GM19468 (cell line): Measurements from ENCODE around the gene PCDHB14.
"Not testable (repeated sequence)": the region's sequence is repeated elsewhere in the genome, so short reads cannot be mapped to it uniquely, and the experiment has no call there.

Experiments used
- ATAC-seq: cut with Tn5 transposase; IDR thresholded peaks from one replicate; pipeline ENCODE4 v1.9.1; 2021; ENCODE audit warnings: mild to moderate bottlenecking, moderate library complexity, moderate number of reproducible peaks; ENCODE audit not compliant: unreplicated experiment; ENCODE audit errors: extremely low read depth

Gene PCDHB14

GRCh38 chr5:141208478-141208877 is 14.7 kb upstream of the PCDHB14 start, which contains the start of gene PCDHB12:
TSS of gene PCDHB12 (plus strand) at chr5:141208719. CDS start at chr5:141208908, 189 bp downstream.
- ATAC-seq = no peak

DNA sequence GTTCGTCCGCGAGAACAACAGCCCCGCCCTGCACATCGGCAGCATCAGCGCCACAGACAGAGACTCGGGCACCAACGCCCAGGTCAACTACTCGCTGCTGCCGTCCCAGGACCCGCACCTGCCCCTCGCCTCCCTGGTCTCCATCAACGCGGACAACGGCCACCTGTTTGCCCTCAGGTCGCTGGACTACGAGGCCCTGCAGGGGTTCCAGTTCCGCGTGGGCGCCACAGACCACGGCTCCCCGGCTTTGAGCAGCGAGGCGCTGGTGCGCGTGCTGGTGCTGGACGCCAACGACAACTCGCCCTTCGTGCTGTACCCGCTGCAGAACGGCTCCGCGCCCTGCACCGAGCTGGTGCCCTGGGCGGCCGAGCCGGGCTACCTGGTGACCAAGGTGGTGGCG is 12.9 kb upstream of the PCDHB14 start:
- not testable (repeated sequence) for ATAC-seq

DNA sequence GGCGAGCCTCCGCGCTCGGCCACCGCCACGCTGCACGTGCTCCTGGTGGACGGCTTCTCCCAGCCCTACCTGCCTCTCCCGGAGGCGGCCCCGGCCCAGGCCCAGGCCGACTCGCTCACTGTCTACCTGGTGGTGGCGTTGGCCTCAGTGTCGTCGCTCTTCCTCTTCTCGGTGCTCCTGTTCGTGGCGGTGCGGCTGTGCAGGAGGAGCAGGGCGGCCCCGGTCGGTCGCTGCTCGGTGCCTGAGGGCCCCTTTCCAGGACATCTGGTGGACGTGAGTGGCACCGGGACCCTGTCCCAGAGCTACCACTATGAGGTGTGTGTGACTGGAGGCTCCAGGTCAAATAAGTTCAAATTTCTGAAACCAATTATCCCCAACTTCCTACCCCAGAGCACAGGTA is 12.3 kb upstream of the PCDHB14 start:
- not testable (repeated sequence) for ATAC-seq

DNA sequence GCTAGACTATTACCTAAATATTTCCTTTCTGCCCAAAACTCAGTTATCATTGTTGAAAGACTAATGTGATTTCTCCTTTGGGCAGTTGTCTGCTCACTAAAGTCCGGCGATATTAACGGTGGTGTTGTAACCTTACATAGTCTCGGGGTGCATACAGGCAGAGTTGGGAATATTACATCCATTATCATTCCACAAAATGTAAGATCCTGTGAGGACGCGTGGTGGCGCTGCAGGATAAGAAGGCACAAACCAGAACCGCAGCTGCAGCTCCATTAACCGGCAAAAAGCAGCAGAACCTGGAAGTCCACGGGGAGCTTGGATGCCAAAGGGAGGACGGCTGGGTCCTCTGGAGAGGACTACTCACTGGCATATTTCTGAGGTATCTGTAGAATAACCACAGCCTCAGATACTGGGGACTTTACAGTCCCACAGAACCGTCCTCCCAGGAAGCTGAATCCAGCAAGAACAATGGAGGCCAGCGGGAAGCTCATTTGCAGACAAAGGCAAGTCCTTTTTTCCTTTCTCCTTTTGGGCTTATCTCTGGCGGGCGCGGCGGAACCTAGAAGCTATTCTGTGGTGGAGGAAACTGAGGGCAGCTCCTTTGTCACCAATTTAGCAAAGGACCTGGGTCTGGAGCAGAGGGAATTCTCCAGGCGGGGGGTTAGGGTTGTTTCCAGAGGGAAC is 9.3 kb upstream of the PCDHB14 start, which contains the start of gene PCDHB13:
PCDHB13 (plus strand) TSS at position 264 of the 684 bp plus-strand sequence; CDS start at position 469, 205 bp downstream.
- ATAC-seq = not testable (repeated sequence)

DNA sequence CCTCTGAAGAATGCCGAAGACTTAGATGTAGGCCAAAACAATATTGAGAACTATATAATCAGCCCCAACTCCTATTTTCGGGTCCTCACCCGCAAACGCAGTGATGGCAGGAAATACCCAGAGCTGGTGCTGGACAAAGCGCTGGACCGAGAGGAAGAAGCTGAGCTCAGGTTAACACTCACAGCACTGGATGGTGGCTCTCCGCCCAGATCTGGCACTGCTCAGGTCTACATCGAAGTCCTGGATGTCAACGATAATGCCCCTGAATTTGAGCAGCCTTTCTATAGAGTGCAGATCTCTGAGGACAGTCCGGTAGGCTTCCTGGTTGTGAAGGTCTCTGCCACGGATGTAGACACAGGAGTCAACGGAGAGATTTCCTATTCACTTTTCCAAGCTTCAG is 8.6 kb upstream of the PCDHB14 start:
- ATAC-seq = not testable (repeated sequence)

DNA sequence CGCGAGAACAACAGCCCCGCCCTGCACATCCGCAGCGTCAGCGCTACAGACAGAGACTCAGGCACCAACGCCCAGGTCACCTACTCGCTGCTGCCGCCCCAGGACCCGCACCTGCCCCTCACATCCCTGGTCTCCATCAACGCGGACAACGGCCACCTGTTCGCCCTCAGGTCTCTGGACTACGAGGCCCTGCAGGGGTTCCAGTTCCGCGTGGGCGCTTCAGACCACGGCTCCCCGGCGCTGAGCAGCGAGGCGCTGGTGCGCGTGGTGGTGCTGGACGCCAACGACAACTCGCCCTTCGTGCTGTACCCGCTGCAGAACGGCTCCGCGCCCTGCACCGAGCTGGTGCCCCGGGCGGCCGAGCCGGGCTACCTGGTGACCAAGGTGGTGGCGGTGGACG is 7.6 kb upstream of the PCDHB14 start:
- ATAC-seq = not testable (repeated sequence)

- ATAC-seq = not testable (repeated sequence)
These were observed 7.1 kb upstream of the PCDHB14 start for GRCh38 chr5:141216035-141216434.

DNA sequence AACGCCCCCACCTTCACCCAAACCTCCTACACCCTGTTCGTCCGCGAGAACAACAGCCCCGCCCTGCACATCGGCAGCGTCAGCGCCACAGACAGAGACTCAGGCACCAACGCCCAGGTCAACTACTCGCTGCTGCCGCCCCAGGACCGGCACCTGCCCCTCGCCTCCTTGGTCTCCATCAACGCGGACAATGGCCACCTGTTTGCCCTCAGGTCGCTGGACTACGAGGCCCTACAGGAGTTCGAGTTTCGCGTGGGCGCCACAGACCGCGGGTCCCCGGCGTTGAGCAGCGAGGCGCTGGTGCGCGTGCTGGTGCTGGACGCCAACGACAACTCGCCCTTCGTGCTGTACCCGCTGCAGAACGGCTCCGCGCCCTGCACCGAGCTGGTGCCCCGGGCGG is 1.7 kb downstream of the PCDHB14 start:
- ATAC-seq = not testable (repeated sequence)

DNA sequence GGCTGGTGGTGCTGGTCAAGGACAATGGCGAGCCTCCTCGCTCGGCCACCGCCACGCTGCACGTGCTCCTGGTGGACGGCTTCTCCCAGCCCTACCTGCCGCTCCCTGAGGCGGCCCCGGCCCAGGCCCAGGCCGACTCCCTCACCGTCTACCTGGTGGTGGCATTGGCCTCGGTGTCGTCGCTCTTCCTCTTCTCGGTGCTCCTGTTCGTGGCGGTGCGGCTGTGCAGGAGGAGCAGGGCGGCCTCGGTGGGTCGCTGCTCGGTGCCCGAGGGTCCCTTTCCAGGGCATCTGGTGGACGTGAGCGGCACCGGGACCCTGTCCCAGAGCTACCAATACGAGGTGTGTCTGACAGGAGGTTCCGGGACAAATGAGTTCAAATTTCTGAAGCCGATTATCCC is 2.3 kb downstream of the PCDHB14 start:
- ATAC-seq = not testable (repeated sequence)

- no peak for ATAC-seq
These were observed 11.0 kb downstream of the PCDHB14 start for GRCh38 chr5:141234109-141234667.

DNA sequence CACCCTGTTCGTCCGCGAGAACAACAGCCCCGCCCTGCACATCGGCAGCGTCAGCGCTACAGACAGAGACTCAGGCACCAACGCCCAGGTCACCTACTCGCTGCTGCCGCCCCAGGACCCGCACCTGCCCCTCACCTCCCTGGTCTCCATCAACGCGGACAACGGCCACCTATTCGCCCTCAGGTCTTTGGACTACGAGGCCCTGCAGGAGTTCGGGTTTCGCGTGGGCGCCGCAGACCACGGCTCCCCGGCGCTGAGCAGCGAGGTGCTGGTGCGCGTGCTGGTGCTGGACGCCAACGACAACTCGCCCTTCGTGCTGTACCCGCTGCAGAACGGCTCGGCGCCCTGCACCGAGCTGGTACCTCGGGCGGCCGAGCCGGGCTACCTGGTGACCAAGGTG is 12.8 kb downstream of the PCDHB14 start:
- ATAC-seq = not testable (repeated sequence)

DNA sequence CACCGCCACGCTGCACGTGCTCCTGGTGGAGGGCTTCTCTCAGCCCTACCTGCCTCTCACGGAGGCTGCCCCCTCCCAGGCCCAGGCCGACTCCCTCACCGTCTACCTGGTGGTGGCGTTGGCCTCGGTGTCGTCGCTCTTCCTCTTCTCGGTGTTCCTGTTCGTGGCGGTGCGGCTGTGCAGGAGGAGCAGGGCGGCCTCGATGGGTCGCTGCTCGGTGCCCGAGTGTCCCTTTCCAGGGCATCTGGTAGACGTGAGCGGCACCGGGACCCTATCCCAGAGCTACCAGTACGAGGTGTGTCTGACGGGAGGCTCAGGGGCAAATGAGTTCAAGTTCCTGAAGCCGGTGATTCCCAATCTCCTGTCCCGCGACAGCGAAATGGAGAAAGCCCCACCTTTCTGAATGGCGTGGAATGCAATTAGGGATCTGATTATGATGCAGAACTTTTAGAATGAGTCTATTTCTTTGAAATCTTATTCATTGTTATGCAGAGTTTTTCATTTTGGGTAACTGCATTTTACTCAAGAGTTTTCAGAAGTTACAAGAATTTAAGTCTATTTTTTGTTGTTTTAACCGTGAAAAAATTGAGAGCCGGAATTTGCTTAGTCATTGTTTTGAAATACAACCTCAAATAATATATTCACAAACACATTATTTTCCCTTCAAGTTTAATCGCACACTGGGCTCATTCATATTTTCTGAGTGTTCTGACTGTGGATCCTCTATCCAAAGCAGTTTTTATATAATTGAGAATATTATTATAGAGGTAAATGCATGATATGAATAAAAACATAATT is 13.6 kb downstream of the PCDHB14 start:
- no peak for ATAC-seq

- ATAC-seq = no peak
These were observed 18.4 kb downstream of the PCDHB14 start for GRCh38 chr5:141241496-141241895.

- no peak for ATAC-seq
These were observed 22.1 kb downstream of the PCDHB14 start, which contains the start of gene PCDHB15 for GRCh38 chr5:141245250-141245717. TSS of gene PCDHB15 (plus strand) at chr5:141245395. CDS start at chr5:141245579, 184 bp downstream.

DNA sequence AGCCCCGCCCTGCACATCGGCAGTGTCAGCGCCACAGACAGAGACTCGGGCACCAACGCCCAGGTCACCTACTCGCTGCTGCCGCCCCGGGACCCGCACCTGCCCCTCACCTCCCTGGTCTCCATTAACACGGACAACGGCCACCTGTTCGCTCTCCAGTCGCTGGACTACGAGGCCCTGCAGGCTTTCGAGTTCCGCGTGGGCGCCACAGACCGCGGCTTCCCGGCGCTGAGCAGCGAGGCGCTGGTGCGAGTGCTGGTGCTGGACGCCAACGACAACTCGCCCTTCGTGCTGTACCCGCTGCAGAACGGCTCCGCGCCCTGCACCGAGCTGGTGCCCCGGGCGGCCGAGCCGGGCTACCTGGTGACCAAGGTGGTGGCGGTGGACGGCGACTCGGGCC is 23.8 kb downstream of the PCDHB14 start:
- ATAC-seq = not testable (repeated sequence)

- not testable (repeated sequence) for ATAC-seq
These were observed 24.3 kb downstream of the PCDHB14 start for GRCh38 chr5:141247434-141247833.

DNA sequence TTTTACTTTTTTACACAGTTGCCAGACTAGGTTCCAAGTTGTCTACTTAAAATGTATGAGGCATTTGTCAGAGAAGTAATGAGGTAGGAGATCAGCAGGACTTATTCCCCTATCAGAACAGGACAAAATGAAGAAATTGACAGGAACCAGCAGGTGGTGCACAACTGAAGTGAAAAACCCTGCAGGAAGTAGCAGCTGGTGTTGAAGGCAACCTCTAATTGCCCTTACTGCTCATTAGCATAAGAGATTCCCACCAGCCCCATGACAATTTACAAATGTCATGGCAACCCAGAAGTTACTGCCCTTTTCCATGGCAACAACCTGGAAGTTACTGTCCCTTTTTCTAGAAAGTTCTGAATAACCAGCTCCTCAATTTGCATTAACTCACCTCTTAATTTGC is 27.4 kb downstream of the PCDHB14 start:
- ATAC-seq = no peak

GRCh38 chr5:141258464-141258863 is 35.3 kb downstream of the PCDHB14 start:
- no peak for ATAC-seq

GRCh38 chr5:141258948-141259347 is 35.8 kb downstream of the PCDHB14 start:
- ATAC-seq = no peak

DNA sequence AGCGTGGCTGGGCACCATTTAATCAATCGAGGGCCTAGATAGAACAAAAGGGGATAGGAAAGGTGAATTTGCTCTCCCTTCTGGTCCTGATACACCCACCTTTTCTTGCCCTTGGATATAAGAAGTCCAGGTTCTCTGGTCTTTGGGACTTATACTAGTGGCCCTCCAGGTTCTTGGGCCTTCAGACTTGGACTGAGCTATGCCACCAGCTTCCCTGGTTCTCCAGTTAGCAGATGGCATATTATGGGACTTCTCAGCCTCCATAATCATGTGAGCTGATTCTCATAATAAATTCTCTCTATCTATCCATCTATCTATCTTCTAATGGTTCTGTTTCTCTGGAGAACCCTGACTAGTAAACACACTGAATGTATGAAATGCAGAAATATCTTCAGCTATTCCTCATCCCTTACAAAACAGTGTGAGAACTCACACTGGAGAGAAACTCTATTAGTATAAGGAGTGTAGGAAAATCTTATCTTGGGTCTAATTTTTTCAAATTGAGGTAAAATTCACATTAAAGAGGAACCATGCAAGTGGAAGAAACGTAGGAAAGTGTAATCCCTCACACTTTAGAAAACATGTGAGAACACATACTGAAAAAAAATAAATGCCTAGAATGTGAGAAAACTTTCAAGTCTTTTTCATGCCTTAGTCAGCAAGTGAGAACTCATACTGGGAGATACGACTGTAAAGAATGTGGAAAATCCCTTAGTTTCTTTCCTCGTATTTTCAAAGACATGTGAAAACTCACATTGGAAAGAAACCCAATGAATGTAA is 37.5 kb downstream of the PCDHB14 start:
- no peak for ATAC-seq
